ENCODE data around the gene LZTR1.
"Not testable (repeated sequence)": the region's sequence is repeated elsewhere in the genome, so short reads cannot be mapped to it uniquely, and the experiment has no call there.

LZTR1 gene

DNA sequence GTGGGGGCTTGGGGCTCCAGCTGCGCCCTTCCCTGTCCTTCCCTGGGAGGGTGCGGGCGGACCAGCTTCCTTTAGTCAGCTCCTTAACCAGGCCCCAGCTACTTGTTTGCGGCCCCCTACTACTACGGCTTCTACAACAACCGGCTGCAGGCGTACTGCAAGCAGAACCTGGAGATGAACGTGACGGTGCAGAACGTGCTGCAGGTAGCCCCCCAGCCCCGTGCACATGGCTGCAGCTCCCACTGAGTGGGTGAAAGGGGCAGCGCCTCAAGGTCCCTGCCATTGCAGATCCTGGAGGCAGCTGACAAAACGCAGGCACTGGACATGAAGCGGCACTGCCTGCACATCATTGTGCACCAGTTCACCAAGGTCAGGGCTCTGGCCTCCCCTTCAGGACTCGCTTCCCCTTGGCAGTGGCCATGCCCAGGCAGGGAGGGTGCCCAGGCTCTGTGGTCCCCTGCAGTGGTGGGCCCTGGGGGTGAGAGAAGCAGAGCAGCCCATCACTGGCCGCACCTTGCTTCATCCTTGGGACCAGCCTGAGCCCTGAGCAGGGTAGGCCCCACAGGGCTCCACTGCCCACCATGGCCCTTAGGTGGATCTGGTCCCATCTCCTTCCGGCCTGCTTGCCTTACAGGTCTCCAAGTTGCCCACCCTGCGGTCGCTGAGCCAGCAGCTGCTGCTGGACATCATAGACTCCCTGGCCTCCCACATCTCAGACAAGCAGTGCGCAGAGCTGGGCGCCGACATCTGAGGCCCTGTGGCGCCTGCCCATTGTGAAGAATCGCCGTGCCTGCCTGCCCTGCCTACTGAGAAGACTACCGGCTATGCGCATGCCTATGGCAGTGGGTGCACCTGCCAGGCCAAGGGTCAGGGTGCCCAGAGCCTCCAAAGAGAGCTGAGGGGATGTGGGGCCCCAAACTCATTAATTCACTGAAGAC lies 14.8 kb downstream of the LZTR1 start:
- no peak for DNase-seq (ENCODE audit: low spot score)

GRCh38 chr22:20997536-20998257 lies 15.6 kb downstream of the LZTR1 start:
- DNase-seq (ENCODE audit: low spot score), result no peak

DNA sequence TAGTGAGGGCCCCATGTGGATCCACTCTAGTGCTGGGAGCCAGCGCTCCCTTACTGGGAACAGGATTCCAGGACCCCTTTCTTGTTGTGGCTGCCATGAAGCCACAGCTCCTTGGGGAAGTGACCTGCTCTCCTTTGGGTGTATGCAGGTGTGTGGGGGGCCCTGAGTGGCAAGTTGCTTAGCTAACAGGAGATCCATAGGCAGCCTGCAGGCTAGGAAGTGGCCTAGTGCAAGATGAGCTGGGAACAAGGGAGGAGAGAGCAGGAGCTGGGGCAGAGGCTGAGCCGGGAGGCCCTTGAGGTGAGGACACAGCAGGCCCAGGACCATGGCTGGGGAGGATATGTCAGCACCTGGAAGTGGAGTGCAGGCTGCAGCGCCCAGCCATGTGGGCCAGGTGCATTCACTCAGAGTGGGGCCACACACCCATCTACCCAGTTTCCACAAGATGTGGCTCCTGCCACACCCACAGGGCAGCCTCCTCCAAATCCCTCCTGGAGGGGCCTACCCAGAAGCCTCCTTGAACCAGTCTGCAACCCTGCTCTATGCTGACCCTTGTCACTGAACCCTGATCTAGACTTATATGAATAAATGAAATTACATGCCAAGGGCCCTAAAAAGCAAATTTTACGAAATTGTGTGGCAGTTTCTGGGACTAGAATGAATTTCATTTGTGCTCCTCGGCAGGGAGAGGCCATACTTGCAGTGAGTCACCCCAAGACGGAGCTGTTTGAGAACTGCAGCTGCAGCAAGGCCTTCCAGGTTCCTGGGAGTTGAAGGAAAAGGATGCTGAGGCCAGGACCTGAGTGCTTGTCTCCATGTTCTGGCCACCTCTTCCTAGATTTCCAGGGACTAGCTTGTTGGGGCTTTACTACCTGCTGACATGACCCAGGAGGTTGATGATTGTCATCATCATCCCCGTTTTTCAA lies 16.6 kb downstream of the LZTR1 start:
- no peak for DNase-seq (ENCODE audit: low spot score)

GRCh38 chr22:20999350-21000206 lies 17.5 kb downstream of the LZTR1 start:
- no peak for DNase-seq (ENCODE audit: low spot score)

DNA sequence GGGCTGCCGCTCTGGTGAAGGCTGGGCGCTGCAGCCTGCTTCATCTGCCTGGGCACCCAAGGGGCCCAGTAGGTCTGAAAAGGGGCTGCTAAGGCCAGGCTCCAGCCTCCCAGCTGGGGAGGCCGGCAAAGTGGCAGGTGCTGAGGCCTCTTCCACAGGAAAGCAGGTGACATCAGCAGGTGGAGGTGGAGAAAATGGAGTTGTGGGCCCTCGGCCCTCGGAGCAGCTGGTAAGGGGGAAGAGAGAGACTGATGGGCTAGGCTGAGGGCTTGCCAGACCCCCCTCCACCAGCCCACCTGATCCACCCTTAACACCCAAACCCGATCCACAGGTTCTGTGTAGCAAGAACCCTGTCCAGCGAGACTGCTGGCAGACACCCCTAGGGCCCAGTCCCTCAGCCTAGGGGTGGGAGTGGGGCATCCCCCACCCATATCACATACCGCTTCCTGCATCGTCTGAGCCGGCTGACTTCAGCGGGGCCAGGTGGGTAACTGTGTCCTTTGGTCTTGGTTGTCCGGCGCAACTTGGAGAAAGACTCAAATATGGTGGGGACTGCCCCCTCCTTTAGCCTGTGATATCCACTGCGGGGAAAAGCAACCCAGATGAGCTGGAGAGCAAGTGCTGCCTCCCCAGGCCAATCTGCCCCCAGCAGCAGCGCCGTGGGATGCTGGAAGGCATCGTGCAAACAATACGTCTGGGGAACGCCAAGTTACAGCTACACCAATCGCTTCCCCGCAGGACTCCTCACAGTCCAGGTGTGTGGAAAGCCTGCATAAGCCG lies 18.3 kb downstream of the LZTR1 start:
- peak; percentile 30 for DNase-seq (ENCODE audit: low spot score)

- peak; percentile 11 for DNase-seq (ENCODE audit: low spot score)
Observed at GRCh38 chr22:21000987-21001600, 19.0 kb downstream of the LZTR1 start.

- peak; percentile 96 for DNase-seq (ENCODE audit: low spot score)
Observed at GRCh38 chr22:21001601-21002325, 19.7 kb downstream of the LZTR1 start, which contains the start of gene THAP7. THAP7 (minus strand) TSS chr22:21002118; CDS start chr22:21001911, 207 bp downstream.

- no peak for DNase-seq (ENCODE audit: low spot score)
Observed at GRCh38 chr22:21003782-21004181, 21.7 kb downstream of the LZTR1 start.

- DNase-seq (ENCODE audit: low spot score), result not testable (repeated sequence)
Observed at GRCh38 chr22:21009208-21009607, 27.1 kb downstream of the LZTR1 start.

DNA sequence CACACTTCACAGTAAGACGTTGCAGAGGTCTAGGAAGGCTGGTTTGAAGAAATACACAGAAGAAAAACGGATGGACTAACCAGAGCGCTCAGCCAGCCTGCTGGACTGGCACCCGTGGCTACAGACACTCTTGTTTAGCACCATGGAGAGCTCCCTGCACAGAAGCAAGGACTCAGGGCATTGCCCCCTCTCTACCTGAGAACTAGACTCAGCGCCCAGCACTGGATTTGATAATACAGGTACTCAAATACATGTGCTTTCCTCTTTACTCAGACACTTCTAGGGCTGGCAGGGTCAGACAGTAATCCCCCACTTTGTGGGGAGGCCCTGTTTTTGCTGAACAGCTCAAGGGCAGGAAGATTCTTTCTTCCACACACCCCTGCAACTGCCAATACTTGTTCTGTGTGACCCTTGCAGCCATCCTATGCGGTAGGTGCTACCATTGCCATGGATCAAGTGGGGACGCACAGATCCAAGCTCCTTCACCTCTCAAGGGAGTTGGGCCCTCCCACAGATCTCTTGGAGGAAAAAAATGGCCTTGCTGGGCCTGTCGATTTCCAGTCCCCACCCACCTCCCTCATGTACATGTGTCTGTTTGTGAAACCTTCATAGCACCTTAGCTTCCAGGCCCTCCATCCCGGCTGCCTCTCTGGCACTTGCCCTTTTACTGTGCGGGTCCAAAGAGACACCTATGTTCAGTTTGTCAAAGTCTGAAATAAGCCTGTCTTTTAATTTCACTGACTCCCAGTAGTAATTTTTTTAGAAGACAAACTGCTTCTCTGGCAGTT lies 27.7 kb downstream of the LZTR1 start:
- DNase-seq (ENCODE audit: low spot score), result peak; percentile 74

DNA sequence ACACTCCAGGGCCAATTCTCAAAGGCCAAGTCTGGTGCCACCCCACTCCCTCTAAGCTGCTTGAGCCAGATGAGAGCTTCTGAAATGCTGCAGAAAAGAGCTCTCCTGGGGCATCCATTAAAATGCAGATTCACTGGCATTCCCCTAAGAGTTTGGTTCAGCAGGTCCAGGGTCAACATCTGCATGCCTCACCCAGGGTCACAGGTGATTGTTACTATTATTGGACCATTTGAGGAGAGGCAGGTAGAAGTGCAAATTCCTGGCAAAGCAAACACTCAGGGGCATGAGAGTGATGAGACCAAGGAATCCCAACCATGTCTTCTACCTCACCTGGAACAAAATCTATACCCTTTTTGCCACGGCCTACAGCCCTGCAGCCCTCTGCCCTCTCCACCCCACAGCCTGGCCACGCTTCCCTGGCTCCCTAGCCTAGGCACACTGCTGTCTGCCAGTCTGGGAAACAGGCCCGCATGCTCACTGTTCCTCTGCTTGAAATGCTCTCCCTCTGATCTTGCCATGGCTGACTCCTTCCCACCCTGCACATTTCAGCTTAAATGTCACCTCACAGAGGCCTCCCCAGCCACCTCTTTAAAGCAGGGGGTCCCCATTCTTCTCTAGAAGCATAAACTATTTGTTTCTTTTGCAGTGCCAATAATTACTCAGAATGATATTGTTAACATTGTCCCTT lies 28.5 kb downstream of the LZTR1 start:
- DNase-seq (ENCODE audit: low spot score), result no peak

GRCh38 chr22:21012446-21013407 lies 30.6 kb downstream of the LZTR1 start:
- no peak for DNase-seq (ENCODE audit: low spot score)

- no peak for DNase-seq (ENCODE audit: low spot score)
Observed at GRCh38 chr22:21013657-21014201, 31.6 kb downstream of the LZTR1 start.

GRCh38 chr22:21014202-21014725 lies 32.2 kb downstream of the LZTR1 start:
- peak; percentile 87 for DNase-seq (ENCODE audit: low spot score)

DNA sequence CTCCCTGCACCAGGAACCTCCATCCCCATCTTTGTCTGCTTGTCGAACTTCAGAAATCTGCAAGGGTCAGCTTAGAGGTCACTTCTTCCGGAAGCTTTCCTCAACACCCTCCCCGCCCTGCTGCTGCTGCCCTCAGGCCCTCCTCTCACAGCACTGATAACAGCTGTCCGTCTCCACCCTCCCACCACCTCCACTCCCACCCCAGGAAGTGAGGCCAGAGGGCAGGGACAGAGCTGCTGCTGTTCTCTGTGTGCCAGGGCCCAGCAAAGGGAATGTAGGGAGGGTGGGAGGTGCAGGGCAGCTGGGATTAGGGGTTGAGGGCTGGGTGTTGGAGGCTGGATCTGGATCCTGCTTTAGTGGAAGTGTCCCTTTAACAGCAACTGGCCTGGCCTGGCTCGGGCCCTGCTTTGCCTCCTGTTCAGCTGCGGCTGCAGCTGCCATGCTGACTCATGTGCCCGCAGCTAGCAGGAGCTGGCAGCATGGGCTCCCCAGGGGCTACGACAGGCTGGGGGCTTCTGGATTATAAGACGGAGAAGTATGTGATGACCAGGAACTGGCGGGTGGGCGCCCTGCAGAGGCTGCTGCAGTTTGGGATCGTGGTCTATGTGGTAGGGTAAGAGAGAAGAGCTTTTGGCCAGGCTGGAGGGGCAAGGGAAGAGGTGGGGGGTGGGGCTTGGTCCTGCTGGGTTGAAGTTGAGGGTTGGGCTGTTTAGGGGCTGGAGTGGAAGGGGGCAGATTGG lies 32.8 kb downstream of the LZTR1 start, which contains the start of gene P2RX6:
Gene P2RX6, plus strand, starts transcription at position 440 of the 740 bp plus-strand sequence. Its CDS starts 10 bp downstream, at position 450.
- DNase-seq (ENCODE audit: low spot score), result peak; percentile 15

Data from kidney tubule cell (primary cell).